HepG2 (cell line): ENCODE data around the gene FAM222A. TPM values are rescaled to one million over a fixed set of nuclear protein-coding genes. Genes with fewer than 3 reads are reported as not detected.

Source experiments
- ARID3A ChIP-seq: IDR thresholded peaks from 2 replicates; pipeline ENCODE4 v1.6.1; 2012; ENCODE audit warnings: low read depth, low read length, improper control_type of control experiment
- DMTF1 ChIP-seq: sonication (generic); formaldehyde crosslinking; IDR thresholded peaks from 2 replicates; pipeline ENCODE4 v1.4.0; 2020; ENCODE audit warnings: mild to moderate bottlenecking, missing genetic modification reagents
- MATR3 ChIP-seq: sonication (generic); formaldehyde crosslinking; IDR thresholded peaks from 2 replicates; pipeline ENCODE4 v1.4.0; 2020; ENCODE audit warnings: missing genetic modification reagents
- MYC ChIP-seq: sonication (generic); formaldehyde crosslinking; IDR thresholded peaks from 2 replicates; pipeline ENCODE4 v1.9.0; 2021; ENCODE audit warnings: missing genetic modification reagents, borderline replicate concordance
- SAFB2 ChIP-seq: sonication (generic); formaldehyde crosslinking; IDR thresholded peaks from 2 replicates; pipeline ENCODE4 v1.5.1; 2020; ENCODE audit warnings: missing genetic modification reagents, low read depth, mild to moderate bottlenecking, borderline replicate concordance
- WIZ ChIP-seq: sonication (generic); formaldehyde crosslinking; IDR thresholded peaks from 2 replicates; pipeline ENCODE4 v1.5.1; 2020; ENCODE audit warnings: mild to moderate bottlenecking, missing genetic modification reagents
- YY1 ChIP-seq: IDR thresholded peaks from 2 replicates; pipeline ENCODE4 v1.6.1; 2011; ENCODE audit warnings: low read length, low read depth, moderate library complexity, mild to moderate bottlenecking; ENCODE audit not compliant: insufficient read depth, insufficient replicate concordance
- ZC3H4 ChIP-seq: sonication (generic); formaldehyde crosslinking; IDR thresholded peaks from 2 replicates; pipeline ENCODE4 v1.4.0; 2020; ENCODE audit warnings: missing genetic modification reagents, borderline replicate concordance
- ZFP37 ChIP-seq: sonication (generic); formaldehyde crosslinking; IDR thresholded peaks from 2 replicates; pipeline ENCODE4 v1.4.0; 2020; ENCODE audit warnings: missing genetic modification reagents, borderline replicate concordance
- ZNF724P ChIP-seq: sonication (generic); formaldehyde crosslinking; IDR thresholded peaks from 2 replicates; pipeline ENCODE4 v1.8.0; 2022; ENCODE audit warnings: missing genetic modification reagents, borderline replicate concordance
- ZNF761 ChIP-seq: sonication (generic); formaldehyde crosslinking; conservative IDR thresholded peaks from 2 replicates; pipeline ENCODE4 v1.4.0; 2020; ENCODE audit warnings: mild to moderate bottlenecking, missing genetic modification reagents
- polyA plus RNA-seq, 8 experiments: library from polyadenylated mRNA; depleted of rRNA in 3 of 8; stranded (reverse) in 7 of 8; unstranded in 1 of 8; fragments of >200 nt; fragmentation: Illumina TruSeq in 4 of 8; extraction: Trizol in 4 of 8; gene quantifications; 2 replicates each; pipeline versions ENCODE4 v1.2.1 to v1.2.3, GENCODE V29; 2011 to 2016; ENCODE audit warnings: low read depth in 4 of 8, missing spikeins in 1 of 8, mixed read lengths in 1 of 8; ENCODE audit not compliant: insufficient read depth in 1 of 8
- total RNA-seq, 5 experiments: library from RNA; depleted of rRNA; stranded (reverse); fragments of >200 nt; fragmentation: Illumina TruSeq; extraction: Trizol; gene quantifications; 2 replicates each; pipeline ENCODE4 v1.2.3, GENCODE V29; 2016; ENCODE audit warnings: low read depth in 1 of 5
- TF ChIP-seq, protein P1 (sequence below): sonication (generic); formaldehyde crosslinking; IDR thresholded peaks from 2 replicates; pipeline ENCODE4 v1.9.0; 2021; ENCODE audit warnings: missing genetic modification reagents, borderline replicate concordance
- TF ChIP-seq, protein P2 (sequence below): sonication (generic); formaldehyde crosslinking; IDR thresholded peaks from 2 replicates; pipeline ENCODE4 v1.5.1; 2020; ENCODE audit warnings: mild to moderate bottlenecking, missing genetic modification reagents, borderline replicate concordance
- TF ChIP-seq, protein P3 (sequence below), 2 experiments: sonication (generic) in 1 of 2; formaldehyde crosslinking in 1 of 2; IDR thresholded peaks; 2 replicates each; pipeline versions ENCODE4 v1.5.1 to v1.6.1; 2011 to 2020; ENCODE audit warnings: borderline replicate concordance in 1 of 2, low read depth in 1 of 2, low read length in 1 of 2, mild to moderate bottlenecking in 1 of 2, missing genetic modification reagents in 1 of 2, moderate library complexity in 1 of 2

Gene FAM222A
- total and polyA plus RNA-seq, 2 of the 13 experiments (the other 11 are each of a cell fraction or from before 2014, with no cell fraction given), result 2.7 to 9.6 TPM

DNA sequence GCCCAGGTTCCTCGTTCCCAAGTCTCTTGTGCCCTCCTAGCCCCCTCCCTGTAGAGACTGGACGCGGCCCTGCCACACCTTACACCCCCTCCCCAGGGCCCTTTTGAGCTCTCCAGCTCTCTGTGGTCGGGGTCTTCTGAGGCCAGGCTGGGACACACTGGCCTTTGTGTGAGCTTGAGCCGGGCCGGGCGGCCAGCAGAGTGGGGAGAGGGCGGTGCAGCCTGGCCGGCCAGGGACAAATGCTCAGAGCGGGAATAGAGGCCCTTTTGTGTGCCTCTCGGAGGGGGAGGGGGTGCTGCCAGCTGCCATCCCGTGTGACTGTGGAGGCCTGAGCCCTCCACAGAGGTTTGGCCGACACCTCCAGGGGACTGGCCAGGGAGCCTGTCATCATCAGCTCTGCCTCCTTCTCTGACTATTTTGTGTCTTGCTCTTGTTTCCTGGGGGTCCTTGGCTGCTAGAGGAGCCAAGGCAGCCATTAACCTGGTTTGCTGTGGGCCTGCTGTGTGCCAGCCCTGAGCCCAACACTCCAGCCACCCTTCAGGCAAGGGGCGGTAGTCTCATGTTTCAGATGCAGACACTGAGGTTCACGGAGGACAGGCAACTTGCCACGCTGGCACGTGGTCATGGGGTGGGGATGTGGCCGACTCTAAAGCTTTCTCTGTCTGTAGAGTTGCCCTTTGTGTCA lies 13.6 kb downstream of the FAM222A start (continued):
- TF ChIP-seq DMTF1 (CRISPR knock-in tag) (no peak), WIZ (CRISPR knock-in tag) (no peak), ZNF724P (CRISPR knock-in tag) (no peak), YY1 (peak; percentile 9), ZC3H4 (CRISPR knock-in tag) (no peak), ZNF761 (CRISPR knock-in tag) (0 out of 2 replicates have a peak, but pooled peaks have one; percentile 40), SAFB2 (no peak), ARID3A (no peak), MYC (peak; percentile 33; the same call in 1 of the 2 replicates), MATR3 (CRISPR knock-in tag) (no peak), ZFP37 (CRISPR knock-in tag) (no peak)
- TF ChIP-seq, protein P1, sequence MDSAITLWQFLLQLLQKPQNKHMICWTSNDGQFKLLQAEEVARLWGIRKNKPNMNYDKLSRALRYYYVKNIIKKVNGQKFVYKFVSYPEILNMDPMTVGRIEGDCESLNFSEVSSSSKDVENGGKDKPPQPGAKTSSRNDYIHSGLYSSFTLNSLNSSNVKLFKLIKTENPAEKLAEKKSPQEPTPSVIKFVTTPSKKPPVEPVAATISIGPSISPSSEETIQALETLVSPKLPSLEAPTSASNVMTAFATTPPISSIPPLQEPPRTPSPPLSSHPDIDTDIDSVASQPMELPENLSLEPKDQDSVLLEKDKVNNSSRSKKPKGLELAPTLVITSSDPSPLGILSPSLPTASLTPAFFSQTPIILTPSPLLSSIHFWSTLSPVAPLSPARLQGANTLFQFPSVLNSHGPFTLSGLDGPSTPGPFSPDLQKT (CRISPR knock-in tag), result no peak
- TF ChIP-seq, protein P2, sequence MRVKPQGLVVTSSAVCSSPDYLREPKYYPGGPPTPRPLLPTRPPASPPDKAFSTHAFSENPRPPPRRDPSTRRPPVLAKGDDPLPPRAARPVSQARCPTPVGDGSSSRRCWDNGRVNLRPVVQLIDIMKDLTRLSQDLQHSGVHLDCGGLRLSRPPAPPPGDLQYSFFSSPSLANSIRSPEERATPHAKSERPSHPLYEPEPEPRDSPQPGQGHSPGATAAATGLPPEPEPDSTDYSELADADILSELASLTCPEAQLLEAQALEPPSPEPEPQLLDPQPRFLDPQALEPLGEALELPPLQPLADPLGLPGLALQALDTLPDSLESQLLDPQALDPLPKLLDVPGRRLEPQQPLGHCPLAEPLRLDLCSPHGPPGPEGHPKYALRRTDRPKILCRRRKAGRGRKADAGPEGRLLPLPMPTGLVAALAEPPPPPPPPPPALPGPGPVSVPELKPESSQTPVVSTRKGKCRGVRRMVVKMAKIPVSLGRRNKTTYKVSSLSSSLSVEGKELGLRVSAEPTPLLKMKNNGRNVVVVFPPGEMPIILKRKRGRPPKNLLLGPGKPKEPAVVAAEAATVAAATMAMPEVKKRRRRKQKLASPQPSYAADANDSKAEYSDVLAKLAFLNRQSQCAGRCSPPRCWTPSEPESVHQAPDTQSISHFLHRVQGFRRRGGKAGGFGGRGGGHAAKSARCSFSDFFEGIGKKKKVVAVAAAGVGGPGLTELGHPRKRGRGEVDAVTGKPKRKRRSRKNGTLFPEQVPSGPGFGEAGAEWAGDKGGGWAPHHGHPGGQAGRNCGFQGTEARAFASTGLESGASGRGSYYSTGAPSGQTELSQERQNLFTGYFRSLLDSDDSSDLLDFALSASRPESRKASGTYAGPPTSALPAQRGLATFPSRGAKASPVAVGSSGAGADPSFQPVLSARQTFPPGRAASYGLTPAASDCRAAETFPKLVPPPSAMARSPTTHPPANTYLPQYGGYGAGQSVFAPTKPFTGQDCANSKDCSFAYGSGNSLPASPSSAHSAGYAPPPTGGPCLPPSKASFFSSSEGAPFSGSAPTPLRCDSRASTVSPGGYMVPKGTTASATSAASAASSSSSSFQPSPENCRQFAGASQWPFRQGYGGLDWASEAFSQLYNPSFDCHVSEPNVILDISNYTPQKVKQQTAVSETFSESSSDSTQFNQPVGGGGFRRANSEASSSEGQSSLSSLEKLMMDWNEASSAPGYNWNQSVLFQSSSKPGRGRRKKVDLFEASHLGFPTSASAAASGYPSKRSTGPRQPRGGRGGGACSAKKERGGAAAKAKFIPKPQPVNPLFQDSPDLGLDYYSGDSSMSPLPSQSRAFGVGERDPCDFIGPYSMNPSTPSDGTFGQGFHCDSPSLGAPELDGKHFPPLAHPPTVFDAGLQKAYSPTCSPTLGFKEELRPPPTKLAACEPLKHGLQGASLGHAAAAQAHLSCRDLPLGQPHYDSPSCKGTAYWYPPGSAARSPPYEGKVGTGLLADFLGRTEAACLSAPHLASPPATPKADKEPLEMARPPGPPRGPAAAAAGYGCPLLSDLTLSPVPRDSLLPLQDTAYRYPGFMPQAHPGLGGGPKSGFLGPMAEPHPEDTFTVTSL (CRISPR knock-in tag), result no peak
- TF ChIP-seq, protein P3, sequence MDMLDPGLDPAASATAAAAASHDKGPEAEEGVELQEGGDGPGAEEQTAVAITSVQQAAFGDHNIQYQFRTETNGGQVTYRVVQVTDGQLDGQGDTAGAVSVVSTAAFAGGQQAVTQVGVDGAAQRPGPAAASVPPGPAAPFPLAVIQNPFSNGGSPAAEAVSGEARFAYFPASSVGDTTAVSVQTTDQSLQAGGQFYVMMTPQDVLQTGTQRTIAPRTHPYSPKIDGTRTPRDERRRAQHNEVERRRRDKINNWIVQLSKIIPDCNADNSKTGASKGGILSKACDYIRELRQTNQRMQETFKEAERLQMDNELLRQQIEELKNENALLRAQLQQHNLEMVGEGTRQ (IDR thresholded peaks at IDR 0.05; ENCODE audit: low read depth, low read length), result no peak
- TF ChIP-seq, protein P3 (CRISPR knock-in tag; IDR thresholded peaks at IDR 0.05; ENCODE audit: borderline replicate concordance), result no peak
